ES-I3 (cell line): Measurements from ENCODE around the gene ADGRG3.

Experiments
- H3K36me3 ChIP-seq: 2 replicates; pipeline ENCODE4 v1.6.1; 2013; ENCODE audit warnings: mild to moderate bottlenecking, low read length, control low read depth, moderate library complexity; ENCODE audit not compliant: insufficient read depth
- H3K4me1 ChIP-seq: 2 replicates; pipeline ENCODE4 v1.6.1; 2013; ENCODE audit warnings: mild to moderate bottlenecking, control low read depth, low read length; ENCODE audit not compliant: insufficient read depth
- H3K9ac ChIP-seq: 2 replicates; pipeline ENCODE4 v1.6.1; 2013; ENCODE audit warnings: low read depth, mild to moderate bottlenecking, low read length, moderate library complexity
- H3K9me3 ChIP-seq: 2 replicates; pipeline ENCODE4 v1.6.1; 2013; ENCODE audit warnings: mild to moderate bottlenecking, low read length, moderate library complexity; ENCODE audit not compliant: control insufficient read depth, insufficient read depth

Gene ADGRG3

GRCh38 chr16:57647136-57647875 lies 20.8 kb upstream of the ADGRG3 start:
- no peaks in the 10 kb centered on the region; the same call in 1 of the 2 replicates for H3K4me1 ChIP-seq

GRCh38 chr16:57648125-57648524 lies 20.0 kb upstream of the ADGRG3 start:
- H3K9me3 ChIP-seq: no peaks in the 10 kb centered on the region
- no peaks in the 10 kb centered on the region; the same call in 1 of the 2 replicates for H3K4me1 ChIP-seq
- no peaks in the 10 kb centered on the region for H3K36me3 ChIP-seq
- H3K9ac ChIP-seq: no peak overlapping the region

More at GRCh38 chr16:57647136-57647875, 20.8 kb upstream of the ADGRG3 start:
- H3K36me3 ChIP-seq: no peaks in the 10 kb centered on the region
- H3K9me3 ChIP-seq: no peaks in the 10 kb centered on the region
- H3K9ac ChIP-seq: no peak overlapping the region

- H3K4me1 ChIP-seq: no peaks in the 10 kb centered on the region; the same call in 1 of the 2 replicates
- H3K9ac ChIP-seq: no peak overlapping the region
- H3K9me3 ChIP-seq: no peaks in the 10 kb centered on the region
- no peaks in the 10 kb centered on the region for H3K36me3 ChIP-seq
Measured at GRCh38 chr16:57648581-57649442, 19.3 kb upstream of the ADGRG3 start.

GRCh38 chr16:57649443-57649751 lies 18.7 kb upstream of the ADGRG3 start:
- Histone ChIP-seq H3K9ac (no peak overlapping the region), H3K36me3 (no peaks in the 10 kb centered on the region), H3K9me3 (no peaks in the 10 kb centered on the region), H3K4me1 (no peaks in the 10 kb centered on the region; the same call in 1 of the 2 replicates)

GRCh38 chr16:57649846-57650245 lies 18.3 kb upstream of the ADGRG3 start:
- no peaks in the 10 kb centered on the region; the same call in 1 of the 2 replicates for H3K4me1 ChIP-seq
- H3K9ac ChIP-seq: no peak overlapping the region
- H3K36me3 ChIP-seq: no peaks in the 10 kb centered on the region
- no peaks in the 10 kb centered on the region for H3K9me3 ChIP-seq

GRCh38 chr16:57651344-57652333 lies 16.5 kb upstream of the ADGRG3 start:
- Histone ChIP-seq H3K4me1 (no peaks in the 10 kb centered on the region; the same call in 1 of the 2 replicates), H3K9ac (no peak overlapping the region), H3K36me3 (no peaks in the 10 kb centered on the region), H3K9me3 (no peaks in the 10 kb centered on the region)

GRCh38 chr16:57652695-57653471 lies 15.2 kb upstream of the ADGRG3 start:
- H3K4me1 ChIP-seq: no peaks in the 10 kb centered on the region; the same call in 1 of the 2 replicates
- no peaks in the 10 kb centered on the region for H3K36me3 ChIP-seq

GRCh38 chr16:57653936-57654335 lies 14.2 kb upstream of the ADGRG3 start:
- Histone ChIP-seq H3K9me3 (no peaks in the 10 kb centered on the region), H3K4me1 (no peaks in the 10 kb centered on the region; the same call in 1 of the 2 replicates), H3K9ac (no peak overlapping the region), H3K36me3 (no peaks in the 10 kb centered on the region)

More at GRCh38 chr16:57652695-57653471, 15.2 kb upstream of the ADGRG3 start:
- Histone ChIP-seq H3K9me3 (no peaks in the 10 kb centered on the region), H3K9ac (no peak overlapping the region)

- Histone ChIP-seq H3K9ac (no peak overlapping the region), H3K36me3 (no peaks in the 10 kb centered on the region), H3K4me1 (no peaks in the 10 kb centered on the region; the same call in 1 of the 2 replicates), H3K9me3 (no peaks in the 10 kb centered on the region)
Measured at GRCh38 chr16:57656342-57656955, 11.7 kb upstream of the ADGRG3 start.

- Histone ChIP-seq H3K36me3 (no peaks in the 10 kb centered on the region), H3K4me1 (no peaks in the 10 kb centered on the region; the same call in 1 of the 2 replicates), H3K9ac (no peak overlapping the region), H3K9me3 (no peaks in the 10 kb centered on the region)
Measured at GRCh38 chr16:57657228-57657627, 10.9 kb upstream of the ADGRG3 start.

- Histone ChIP-seq H3K9me3 (no peaks in the 10 kb centered on the region), H3K4me1 (no peaks in the 10 kb centered on the region; the same call in 1 of the 2 replicates), H3K9ac (no peak overlapping the region), H3K36me3 (no peaks in the 10 kb centered on the region)
Measured at GRCh38 chr16:57658130-57658877, 9.8 kb upstream of the ADGRG3 start.

- Histone ChIP-seq H3K9me3 (no peaks in the 10 kb centered on the region), H3K36me3 (no peaks in the 10 kb centered on the region), H3K4me1 (no peaks in the 10 kb centered on the region; the same call in 1 of the 2 replicates), H3K9ac (no peak overlapping the region)
Measured at GRCh38 chr16:57658878-57659674, 9.0 kb upstream of the ADGRG3 start.
